ENCODE data around the gene EPHA2.

GRCh38 chr1:16087733-16088132 lies 68.1 kb downstream of the EPHA2 start:
- TF ChIP-seq EP300 (IDR thresholded peaks at IDR 0.05) (no peak), CTCF (IDR thresholded peaks at IDR 0.05) (no peak), POLR2A (IDR thresholded peaks at IDR 0.05) (no peak)

Measured in tibial nerve (tissue), 4 donors.